HG02588 (cell line): ENCODE results near the gene PEPD.

Source experiments
- ATAC-seq: cut with Tn5 transposase; IDR thresholded peaks from one replicate; pipeline ENCODE4 v1.9.1; 2021; ENCODE audit warnings: mild to moderate bottlenecking, moderate library complexity; ENCODE audit not compliant: unreplicated experiment

Gene PEPD

DNA sequence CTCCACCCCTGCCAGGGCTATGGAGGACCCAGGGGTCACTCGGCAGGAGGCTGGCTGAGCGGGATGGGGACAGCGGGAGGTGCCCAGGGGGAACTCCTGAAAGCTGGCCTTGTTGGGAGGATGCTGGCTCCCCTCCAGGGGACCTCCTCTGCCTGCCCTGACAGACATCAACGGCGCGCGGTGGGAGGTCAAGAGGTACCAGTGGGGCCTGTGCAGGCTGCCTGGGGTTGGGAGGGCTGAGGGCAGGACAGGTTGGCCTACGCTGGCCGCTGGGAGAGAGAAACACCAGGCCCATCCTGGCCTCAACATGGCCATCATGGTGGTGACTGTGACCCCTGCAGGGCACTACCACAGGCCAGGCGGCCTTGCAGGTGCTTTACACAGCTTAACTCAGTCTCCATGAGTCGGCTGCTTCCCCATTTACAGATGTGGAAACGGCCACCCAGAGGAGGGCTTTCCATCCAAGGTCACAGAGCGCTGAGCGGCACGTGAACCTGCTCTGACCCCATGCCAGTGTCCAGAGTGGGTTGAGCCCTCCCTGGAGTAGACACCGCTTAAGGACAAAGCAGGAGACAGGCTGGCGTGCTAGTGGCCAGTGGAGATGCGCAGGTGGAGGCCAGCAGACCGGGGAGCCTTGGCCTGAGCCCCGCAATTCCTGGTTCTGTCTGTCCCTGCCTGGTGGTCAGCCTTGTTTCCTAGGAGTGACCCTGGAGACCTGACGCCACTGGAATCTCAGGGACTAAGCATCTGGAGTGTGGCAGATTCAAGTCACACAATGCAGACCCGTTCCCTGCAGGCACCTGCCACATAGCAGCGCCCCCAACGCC, 120.5 kb downstream of the PEPD start:
- ATAC-seq: no peak

DNA sequence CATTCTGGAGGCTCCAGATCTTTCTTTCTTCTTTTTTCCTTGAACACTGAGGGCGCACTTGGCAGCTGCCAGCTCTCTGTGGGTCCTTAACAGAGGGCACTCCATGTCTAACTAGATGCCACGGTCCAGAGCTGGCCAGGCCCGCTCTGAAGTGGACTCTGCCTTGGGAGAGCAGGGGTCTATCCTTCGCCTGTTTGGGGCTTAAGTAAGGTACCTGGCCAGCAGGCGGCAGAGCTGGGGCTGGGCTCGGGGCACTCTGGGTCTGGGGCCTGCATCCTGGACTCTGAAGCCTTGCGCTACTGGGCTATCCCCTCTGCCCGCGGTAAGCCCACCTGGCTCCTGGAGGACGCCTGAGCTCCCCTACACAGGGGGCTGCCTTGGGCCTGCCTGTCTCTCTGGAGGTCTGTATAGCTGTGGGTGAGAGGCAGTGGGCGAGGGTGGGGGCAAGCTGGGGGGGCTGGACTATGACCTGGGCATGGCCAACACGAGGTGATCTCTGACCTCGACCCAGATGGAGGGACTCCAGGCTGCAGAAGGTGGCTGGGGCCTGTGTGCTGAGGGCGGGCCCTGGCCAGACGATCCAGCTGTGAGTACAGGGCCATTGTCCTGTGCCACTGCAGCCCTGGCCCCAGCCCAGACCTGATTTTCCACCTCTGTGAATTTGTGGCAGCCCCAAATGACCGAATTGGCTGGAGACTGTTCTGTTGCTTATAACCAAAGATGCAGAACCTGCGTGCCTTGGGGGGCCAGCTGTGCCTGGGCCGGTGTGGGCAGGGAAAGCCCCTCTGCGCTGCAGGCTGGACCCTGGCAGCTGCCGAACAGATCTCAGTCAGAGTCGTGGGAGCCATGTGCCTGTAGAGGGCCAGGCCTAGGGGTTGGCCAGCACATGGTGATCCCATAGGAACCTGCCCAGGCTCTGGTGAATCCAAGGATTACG, 121.6 kb downstream of the PEPD start:
- ATAC-seq: no peak

DNA sequence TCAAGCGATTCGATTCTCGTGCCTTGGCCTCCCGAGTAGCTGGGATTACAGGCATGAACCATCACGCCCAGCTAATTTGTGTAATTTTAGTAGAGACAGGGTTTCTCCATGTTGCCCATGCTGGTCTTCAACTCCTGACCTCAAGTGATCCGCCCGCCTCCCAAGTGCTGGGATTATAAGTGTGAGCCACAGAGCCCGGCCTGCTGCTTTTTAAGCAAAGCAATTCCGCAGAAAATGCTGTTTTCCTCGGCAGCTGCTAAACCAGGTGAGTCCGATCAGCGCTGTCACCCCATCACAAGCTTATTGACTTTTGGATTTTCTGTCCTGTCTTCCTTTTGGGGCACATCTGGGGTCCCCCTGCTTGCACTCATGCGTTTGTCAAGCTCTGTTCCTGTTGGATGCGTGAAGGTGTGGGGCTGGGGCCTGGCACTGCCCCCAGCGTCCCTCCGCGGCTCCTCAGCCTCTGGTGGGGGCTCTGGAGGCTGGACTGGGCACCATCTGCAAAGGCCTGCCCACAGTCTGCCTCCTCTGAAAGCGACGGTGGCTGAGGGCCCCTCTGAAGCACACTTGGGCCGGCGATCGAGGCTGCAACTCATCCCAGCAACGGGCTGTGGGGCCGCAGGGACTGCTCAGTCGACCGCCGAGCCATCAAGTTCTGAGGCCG, 122.4 kb downstream of the PEPD start:
- no peak for ATAC-seq

DNA sequence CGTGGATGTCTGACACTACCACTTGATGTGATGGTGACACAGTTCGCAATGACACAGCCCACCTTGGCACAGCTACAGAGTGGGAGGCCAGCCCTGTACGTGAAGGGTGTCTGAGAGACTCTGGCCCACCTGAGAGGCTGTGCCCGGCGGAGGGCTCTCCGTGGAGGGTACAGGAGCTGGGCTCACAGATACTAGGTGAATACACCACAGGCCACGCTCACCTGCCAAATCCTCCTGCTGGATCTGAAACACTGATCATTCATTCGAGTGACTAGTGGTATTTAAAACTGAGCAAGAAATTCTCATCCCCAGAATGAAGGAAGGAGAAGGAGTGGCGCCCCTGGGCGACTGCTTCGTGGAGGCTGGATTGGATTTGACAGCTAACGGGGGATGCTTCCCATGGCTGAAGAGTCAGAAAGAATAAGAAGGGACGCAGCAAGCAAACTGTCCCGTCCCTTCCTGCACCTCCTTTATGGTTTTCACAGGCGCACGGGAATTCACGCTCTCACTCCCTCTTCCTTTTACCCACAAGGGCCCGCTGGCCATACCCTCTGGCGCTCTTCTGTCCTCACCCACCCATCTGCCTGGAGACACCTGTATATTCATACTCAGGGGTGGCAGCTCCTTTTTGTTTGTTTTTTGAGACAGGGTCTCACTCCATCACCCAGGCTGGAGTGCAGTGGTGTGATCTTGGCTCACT, 123.1 kb downstream of the PEPD start:
- ATAC-seq: no peak

DNA sequence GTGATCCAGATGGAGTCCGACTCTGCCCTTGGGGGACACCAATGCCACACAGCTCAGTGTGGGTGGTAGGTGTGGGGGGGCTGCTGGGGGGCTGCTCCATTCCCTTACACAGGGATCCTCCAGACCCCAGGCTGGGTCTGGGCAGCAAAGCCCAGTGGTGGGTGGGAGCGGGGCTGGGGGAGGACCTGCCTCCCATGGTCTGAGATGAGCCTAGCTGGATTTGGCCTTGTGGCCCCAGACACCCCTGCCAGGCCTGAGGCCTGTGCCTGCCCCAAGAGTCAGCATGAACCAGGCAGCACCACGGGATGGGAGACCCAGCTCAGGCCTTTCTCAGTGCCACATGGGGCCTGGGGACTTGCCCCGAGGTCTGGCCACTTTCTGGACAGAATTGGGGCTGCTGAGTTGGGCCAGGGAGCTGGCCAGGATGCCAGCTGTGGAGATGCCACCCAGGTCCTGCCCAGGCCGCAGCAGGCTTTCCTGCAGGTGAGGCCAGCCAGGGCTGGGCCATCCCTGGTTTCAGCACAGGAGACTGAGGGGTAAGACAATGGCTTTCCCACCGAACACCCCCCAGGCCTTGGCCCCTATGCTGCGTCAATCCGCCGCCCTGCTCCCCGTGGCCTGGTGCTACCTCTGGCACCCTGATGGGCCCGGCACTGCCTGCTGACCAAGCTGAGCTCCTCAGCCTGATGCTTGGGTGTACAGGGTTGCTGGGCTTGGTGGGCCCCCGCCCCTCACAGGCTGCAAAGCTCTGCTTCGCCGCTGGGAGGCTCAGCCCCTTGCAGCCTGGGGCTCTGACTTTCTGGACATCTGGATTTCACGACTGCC, 123.8 kb downstream of the PEPD start:
- ATAC-seq: no peak

DNA sequence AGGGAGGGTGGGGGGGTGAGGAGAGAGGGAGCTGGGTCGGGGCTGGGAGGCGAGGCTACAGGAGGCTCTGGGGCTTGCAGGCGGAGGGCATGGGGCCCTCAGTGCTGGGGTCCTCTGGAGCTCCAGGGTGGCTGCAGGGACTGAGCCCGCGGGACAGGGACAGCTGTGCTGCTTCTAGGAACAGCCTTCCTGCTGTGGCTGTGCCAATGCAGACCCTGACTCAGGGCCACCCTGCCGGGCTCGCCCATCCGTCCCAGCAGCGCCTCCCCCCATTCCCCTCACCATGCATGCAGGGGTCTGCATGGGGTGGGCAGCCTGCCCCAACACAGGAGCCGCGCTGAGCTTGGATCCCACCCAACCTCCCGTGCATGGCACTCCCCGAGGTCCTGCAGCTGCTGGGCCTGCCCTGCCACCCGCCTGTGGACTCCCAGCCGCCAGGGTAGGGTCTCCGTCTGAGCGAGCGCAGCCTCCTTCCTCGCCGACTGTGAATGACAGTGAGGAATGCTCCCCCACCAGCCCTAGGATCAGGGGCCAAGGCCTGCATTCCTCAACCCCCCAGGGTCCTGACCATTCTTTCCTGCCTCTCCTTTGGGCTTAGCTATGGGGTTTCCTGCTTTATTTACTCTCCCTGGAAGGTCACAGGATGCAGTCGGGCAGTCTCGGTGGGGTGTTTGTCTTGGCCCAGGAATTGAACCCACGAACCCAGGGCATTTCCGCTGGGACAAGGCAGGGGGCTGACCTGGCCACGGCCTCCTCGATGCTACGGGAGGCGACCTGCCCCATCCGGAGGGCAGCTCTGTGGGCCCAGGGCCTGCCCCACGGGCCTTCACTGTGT, 124.7 kb downstream of the PEPD start:
- no peak for ATAC-seq

DNA sequence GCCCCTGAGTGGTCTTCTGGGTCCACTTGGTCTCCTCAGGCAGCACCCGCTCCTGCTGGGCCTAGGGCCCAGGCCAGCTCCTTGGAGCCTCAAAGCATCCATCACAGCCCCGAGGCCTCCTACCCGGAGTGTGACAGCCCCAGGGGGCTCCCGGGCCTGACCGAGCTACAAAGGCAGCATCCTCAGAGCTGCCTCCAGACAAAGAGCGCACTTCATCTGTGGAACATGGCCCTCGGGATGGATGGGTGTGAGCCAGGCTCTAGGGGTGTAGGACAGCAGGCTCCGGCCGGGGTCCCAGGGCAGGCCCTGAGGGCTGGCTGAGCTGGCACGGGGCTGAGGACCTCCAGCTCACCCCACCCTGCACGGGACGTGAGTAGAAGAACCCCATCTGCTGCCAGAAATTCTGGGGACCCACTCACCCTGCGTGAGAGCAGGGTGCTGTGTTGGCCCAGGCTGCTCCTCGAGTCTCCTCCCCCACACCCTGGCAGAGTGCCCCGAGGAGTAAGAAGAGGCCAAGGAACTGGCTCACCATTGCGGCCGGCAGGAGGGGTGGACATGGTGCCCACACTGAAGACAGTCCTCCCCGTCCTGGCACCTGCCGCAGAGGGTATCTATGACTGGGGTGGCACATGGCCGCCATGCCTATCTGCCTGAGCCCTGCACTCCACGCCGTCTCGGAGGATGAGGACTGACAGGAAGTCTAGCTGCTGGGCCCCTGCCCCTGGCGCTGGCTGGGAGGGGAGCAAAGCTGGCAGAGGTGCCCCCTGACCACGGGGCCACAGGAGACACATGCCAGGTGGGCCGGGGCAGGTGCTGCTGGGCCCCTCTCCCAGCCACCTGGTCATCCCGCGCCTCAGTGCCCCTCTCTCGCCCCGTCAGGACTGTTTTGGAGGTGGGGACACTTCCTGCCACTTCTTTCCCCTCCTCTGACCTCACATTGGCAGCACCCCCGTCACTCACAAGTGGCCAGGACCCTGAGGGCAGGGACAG, 125.7 kb downstream of the PEPD start:
- no peak for ATAC-seq

DNA sequence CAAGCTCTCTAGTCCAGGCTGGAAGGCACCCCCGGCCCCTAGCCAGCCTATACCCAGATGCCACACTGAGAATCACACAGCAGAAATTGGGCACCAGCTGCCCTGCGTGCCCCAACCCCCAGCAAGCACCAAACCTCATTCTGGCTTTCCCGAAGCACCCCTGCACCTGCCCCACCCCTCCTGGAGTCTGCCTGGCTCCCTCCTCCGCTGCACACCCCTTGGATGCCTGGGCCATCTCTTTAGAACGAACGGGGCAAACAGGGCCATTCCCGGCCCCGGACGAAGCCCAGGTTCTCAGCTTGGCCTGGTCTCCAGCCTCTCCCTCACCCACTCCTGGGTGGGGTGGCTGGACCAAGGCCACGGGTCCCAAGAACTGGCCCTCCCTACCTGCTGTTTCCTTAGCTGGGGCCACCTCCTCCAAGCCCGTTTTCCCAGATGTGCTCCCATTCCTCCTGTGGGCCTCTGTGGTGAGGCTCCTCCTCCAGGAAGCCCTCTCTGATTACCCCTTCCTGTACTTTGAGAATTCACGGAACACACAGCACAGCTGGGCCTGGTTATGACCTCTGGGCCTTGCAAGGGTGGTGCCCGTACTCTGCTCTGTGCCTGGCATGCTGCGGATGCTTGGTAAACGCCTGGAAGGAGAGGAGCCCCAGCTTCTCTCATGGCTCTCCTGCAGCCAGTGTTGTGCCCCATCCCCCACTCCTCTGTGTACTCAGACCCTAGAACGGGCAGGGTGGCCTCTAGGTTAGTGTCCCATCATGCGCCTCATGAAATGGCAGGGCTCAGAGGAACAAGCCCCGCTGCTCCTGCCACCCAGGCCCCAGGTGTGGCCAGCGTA, 126.6 kb downstream of the PEPD start:
- ATAC-seq: no peak

DNA sequence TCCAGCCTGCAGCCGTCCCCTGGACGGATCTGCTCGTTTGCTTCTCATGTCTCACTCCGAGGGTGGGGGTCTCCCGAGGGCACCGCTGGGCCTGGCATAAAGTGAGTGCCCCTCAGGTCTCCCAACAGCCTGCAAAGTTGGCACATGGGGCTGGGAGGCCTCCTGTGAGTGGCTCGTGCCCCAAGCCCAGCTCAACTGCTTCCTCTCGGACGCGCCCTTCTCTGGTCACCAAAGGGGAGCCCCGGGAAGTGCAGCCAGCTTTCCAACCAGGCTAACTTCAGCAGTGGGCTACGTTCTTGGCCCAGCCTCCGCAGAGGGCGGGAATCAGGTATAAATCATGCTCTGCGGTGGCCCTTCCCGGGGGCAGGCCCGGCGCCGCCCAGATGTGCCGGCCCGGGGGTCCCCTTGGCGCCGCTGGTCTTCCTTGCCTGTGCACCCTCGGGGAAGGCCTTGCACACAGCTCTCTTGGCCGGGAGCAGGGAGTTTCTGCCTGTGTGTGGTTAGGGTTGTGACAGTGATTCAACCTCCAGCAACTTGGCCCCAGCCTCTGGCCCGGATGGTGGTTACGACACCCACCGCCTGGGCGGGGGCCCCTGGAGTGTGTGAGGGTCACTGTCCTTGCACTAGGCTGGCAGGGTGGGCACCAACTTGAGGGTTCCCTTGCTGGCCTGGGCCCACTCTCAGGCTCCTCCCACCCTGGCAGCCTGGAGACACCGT, 127.4 kb downstream of the PEPD start:
- no peak for ATAC-seq

DNA sequence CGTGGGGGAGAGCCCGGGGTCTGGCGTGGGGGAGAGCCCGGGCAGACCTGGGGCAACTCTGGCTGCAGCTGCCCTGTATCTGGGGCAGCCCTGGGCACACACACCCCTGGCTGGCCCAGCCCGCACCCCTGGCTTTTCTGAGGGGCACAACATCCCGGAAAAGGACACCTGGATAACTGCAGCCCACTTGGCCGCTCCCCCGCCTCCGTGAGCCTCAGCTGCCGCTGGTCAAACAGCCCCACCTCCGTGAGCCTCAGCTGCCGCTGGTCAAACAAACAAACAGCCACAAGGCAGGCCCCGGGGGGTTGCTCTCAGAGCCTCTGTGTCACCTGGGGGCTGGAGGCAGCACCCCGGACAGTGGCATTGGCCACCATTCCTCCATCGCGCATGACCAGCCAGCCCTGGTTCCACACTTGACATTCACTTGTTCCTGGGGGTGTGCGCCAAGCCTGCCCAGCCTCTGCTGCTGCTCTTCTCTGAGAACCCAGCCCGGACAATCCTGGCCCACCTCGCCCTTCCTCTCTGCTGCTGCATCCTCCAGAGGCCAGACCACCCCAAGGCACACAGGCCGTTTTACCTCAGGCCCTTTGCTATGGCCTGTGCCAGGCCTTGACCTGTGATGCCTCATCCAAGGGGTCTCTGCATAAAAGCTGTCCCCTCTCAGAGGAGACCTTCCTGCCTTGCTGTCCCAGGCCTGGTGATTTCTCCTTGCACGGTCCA, 128.1 kb downstream of the PEPD start:
- no peak for ATAC-seq

DNA sequence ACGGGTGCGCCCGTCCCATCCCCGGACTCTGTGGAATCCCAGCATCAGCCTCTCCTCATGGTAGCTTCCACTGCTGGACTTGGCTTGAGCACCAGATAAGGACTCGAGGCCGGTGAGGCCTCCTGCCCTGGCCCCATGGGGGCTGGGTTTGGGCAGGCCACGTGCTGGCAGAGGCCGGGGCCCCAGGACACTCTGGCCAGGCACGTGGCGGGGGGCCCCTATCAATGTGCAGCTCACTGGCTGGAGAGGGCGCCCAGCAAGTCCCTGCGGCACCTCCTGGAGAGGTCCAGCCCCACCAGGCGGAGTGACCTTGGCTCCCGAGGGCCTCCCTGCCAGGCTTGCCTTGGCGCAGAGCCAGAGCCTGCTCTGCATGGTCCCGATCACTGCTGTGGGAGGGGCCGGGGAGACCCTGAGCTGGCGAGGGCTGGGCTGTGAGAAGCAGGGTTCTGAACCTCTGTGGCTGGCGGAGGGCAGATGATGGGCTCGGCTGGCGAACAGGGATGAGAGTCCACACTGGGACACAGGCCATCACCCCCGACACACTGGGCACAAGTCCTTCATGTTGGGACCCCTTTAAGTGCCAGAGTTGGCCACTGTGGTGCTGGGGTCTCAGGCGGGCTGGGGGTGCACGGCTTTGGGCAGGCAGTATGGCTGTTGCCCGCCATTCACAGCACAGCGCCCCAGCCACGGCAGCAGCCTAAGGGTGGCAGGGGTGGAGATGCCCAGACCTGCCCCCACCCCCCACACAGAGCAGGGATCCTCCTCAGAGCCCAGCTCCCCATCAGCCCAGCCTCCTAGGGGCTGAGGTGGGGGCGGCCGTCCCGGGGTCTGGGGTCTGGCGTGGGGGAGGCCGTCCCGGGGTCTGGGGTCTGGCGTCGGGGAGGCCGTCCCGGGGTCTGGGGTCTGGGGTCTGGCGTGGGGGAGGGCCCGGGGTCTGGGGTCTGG, 129.0 kb downstream of the PEPD start:
- no peak for ATAC-seq

DNA sequence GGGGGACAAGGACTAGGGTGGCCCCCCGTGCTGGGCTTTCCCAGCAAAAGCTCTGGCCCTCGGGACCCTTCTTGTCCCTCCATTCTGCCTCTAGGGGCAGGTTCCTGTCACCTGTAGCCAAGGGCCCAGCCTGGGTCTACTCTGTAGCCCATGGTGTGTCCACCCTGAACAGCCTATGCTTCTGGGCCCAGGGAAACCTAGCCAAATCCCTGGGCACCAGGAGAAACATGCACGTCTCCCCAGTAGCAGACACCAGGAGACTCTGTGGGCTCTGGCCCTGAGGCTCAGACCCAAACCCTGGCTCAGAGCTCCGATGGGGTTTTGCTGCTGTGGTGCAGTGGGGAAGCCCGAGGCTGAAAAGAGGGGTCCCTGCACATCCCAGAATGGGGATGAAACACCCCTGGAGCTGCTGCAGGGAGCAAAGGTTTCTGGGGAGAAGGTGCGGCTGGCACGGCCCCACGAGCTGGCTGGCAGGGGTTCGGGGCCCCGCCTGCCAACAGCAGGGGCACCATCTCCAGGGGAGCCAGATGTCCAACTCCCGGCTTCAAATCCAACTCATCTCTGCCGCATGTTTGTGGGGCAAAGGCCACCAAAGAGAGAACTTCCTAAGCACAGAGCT, 129.9 kb downstream of the PEPD start:
- no peak for ATAC-seq

DNA sequence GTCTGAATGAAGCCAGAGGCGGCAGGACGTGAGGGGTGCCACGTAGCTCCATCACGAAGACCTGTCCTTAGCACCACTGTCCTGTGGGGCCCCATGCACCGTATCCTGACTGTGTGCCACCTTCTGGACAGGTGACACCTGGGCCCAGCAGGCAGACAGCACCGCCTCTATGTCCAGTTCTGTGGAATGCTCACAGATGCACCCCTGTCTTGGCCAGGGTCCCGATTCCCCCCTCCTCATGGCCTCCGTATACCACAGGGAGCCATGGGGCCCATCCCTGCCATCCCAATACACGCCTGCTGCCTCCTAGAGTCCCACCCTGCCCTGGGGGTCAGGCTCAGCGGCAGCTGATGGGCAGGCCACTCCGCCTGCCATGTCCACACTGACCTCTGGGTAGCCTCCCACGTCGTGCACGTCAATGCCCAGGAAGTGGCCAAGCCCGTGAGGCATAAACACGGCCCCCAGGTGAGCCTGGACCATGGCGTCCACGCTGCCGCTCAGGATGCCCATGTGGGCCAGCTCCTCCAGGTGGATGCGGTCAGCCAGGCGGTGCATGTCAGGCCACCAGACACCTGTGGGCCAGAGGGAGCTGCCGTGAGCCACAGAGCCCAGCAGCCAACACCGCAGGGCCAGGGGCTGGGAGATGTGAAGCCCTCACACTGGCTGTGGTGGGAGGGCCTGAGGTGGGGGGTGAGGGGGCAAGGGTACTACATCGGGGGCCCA, 130.5 kb downstream of the PEPD start:
- ATAC-seq: no peak
